CD14-positive monocyte (primary cell): ENCODE results near the gene RTN4RL1. TPM values are rescaled to one million over a fixed set of nuclear protein-coding genes. Genes with fewer than 3 reads are reported as not detected.
"Not testable (repeated sequence)": the region's sequence is repeated elsewhere in the genome, so short reads cannot be mapped to it uniquely, and the experiment has no call there.

Source experiments
- DNase-seq, 3 donors: peaks; one replicate each; pipeline ENCODE4 v3.0.0-alpha.2; 2011 to 2022
- H2AFZ ChIP-seq: 2 replicates; pipeline ENCODE4 v1.6.0; 2012; ENCODE audit warnings: mild to moderate bottlenecking, low read depth, low read length, inconsistent platforms; ENCODE audit not compliant: insufficient read depth, poor library complexity, severe bottlenecking
- H3K27ac ChIP-seq, 2 donors: 1 replicate in 1 of 2; 2 replicates in 1 of 2; pipeline ENCODE4 v1.5.1; 2012 to 2013; ENCODE audit warnings: low read length in 2 of 2, control low read depth in 1 of 2, inconsistent platforms in 1 of 2, low read depth in 1 of 2, mild to moderate bottlenecking in 1 of 2
- H3K27me3 ChIP-seq, 2 donors: one replicate each; pipeline versions ENCODE4 v1.6.0 to v1.6.1; 2011 to 2013; ENCODE audit warnings: low read length in 2 of 2; ENCODE audit not compliant: control insufficient read depth in 2 of 2, insufficient read depth in 2 of 2
- H3K36me3 ChIP-seq, 2 donors: replicated peaks in 1 of 2; 1 replicate in 1 of 2; 2 replicates in 1 of 2; pipeline versions ENCODE4 v1.5.1 to v1.6.1; 2012 to 2013; ENCODE audit warnings: low read length in 2 of 2, control low read depth in 1 of 2, inconsistent platforms in 1 of 2, mild to moderate bottlenecking in 1 of 2; ENCODE audit not compliant: insufficient read depth in 2 of 2, control insufficient read depth in 1 of 2
- H3K4me1 ChIP-seq, 2 donors: 1 replicate in 1 of 2; 2 replicates in 1 of 2; pipeline versions ENCODE4 v1.5.1 to v1.6.1; 2012 to 2013; ENCODE audit warnings: low read length in 2 of 2, control low read depth in 1 of 2, inconsistent platforms in 1 of 2, mild to moderate bottlenecking in 1 of 2, moderate library complexity in 1 of 2; ENCODE audit not compliant: insufficient read depth in 2 of 2, control insufficient read depth in 1 of 2
- H3K4me2 ChIP-seq: replicated peaks from 2 replicates; pipeline ENCODE3; 2012; ENCODE audit warnings: low read length, moderate library complexity, mild to moderate bottlenecking; ENCODE audit not compliant: poor library complexity, severe bottlenecking; ENCODE audit errors: extremely low read depth
- H3K4me3 ChIP-seq, 3 experiments: fragments of 200-600 bp in 1 of 3; sonication (generic) in 1 of 3; replicated peaks in 1 of 3; 1 replicate in 2 of 3; 2 replicates in 1 of 3; pipeline ENCODE4 v1.5.1; 2011 to 2013; ENCODE audit warnings: low read length in 3 of 3, mild to moderate bottlenecking in 3 of 3, control low read depth in 2 of 3, low read depth in 2 of 3, inconsistent platforms in 1 of 3, moderate library complexity in 1 of 3
- H3K79me2 ChIP-seq: 2 replicates; pipeline ENCODE4 v1.6.0; 2012; ENCODE audit warnings: mild to moderate bottlenecking, control low read depth, inconsistent platforms, low read length, moderate library complexity; ENCODE audit not compliant: insufficient read depth
- H3K9ac ChIP-seq: 2 replicates; pipeline ENCODE4 v1.6.0; 2017; ENCODE audit warnings: low read length, mild to moderate bottlenecking; ENCODE audit not compliant: insufficient read depth, poor library complexity, severe bottlenecking
- H3K9me3 ChIP-seq, 2 donors: replicated peaks in 1 of 2; 1 replicate in 1 of 2; 2 replicates in 1 of 2; pipeline versions ENCODE4 v1.5.1 to v1.6.1; 2012 to 2013; ENCODE audit warnings: low read length in 2 of 2, control low read depth in 1 of 2; ENCODE audit not compliant: control insufficient read depth in 1 of 2, insufficient read depth in 1 of 2
- H4K20me1 ChIP-seq: 2 replicates; pipeline ENCODE4 v1.6.0; 2012; ENCODE audit warnings: mild to moderate bottlenecking, low read length, control low read depth, moderate library complexity; ENCODE audit not compliant: insufficient read depth
- H3K27ac Mint-ChIP-seq, 7 donors: one replicate each; pipeline ENCODE4 v1.8.0; 2020; ENCODE audit warnings: mild to moderate bottlenecking in 7 of 7, mixed read lengths in 7 of 7, moderate library complexity in 6 of 7, inconsistent platforms in 2 of 7
- H3K27me3 Mint-ChIP-seq, 3 donors: one replicate each; pipeline ENCODE4 v1.8.0; 2021 to 2022; ENCODE audit warnings: low read depth in 3 of 3, mild to moderate bottlenecking in 3 of 3, mixed read lengths in 3 of 3, moderate library complexity in 3 of 3, inconsistent platforms in 1 of 3
- H3K36me3 Mint-ChIP-seq, 2 donors: one replicate each; pipeline ENCODE4 v1.8.0; 2020; ENCODE audit warnings: mixed read lengths in 2 of 2, inconsistent platforms in 1 of 2, mild to moderate bottlenecking in 1 of 2
- H3K4me1 Mint-ChIP-seq: one replicate; pipeline ENCODE4 v1.8.0; 2020; ENCODE audit warnings: mild to moderate bottlenecking, mixed read lengths
- H3K4me3 Mint-ChIP-seq, 2 donors: one replicate each; pipeline ENCODE4 v1.8.0; 2020; ENCODE audit warnings: mild to moderate bottlenecking in 2 of 2, mixed read lengths in 2 of 2, moderate library complexity in 1 of 2
- H3K9me3 Mint-ChIP-seq, 7 donors: one replicate each; pipeline ENCODE4 v1.8.0; 2020 to 2022; ENCODE audit warnings: mixed read lengths in 7 of 7, mild to moderate bottlenecking in 6 of 7, moderate library complexity in 6 of 7, inconsistent platforms in 2 of 7
- CTCF ChIP-seq: fragments of 200-600 bp; IDR thresholded peaks from one replicate; pipeline ENCODE4 v1.8.0; 2022; ENCODE audit warnings: antibody characterized with exemption, mild to moderate bottlenecking
- WGBS: methylation state at CpG from one replicate; pipeline ENCODE4 v1.1.5; 2013; ENCODE audit warnings: missing lambda C conversion rate; ENCODE audit not compliant: insufficient coverage; 5-methylcytosine and 5-hydroxymethylcytosine counted together
- intact Hi-C, 2 donors: fragments of 100-400 bp; cut with micrococcal nuclease; formaldehyde crosslinking; loops; one replicate each; pipeline versions ENCODE4 v1.15.0 to v1.15.1; 2023
- polyA plus RNA-seq, 3 donors: library from polyadenylated mRNA; depleted of rRNA in 1 of 3; unstranded in 2 of 3; stranded (reverse) in 1 of 3; fragments of 300-500 nt in 2 of 3; fragments of >200 nt in 1 of 3; fragmentation: Illumina TruSeq in 2 of 3; gene quantifications; 1 replicate in 2 of 3; 2 replicates in 1 of 3; pipeline ENCODE4 v1.2.3, GENCODE V29; 2012 to 2021

Gene RTN4RL1
- polyA plus RNA-seq, 3 donors: 0.07 to 0.29 (median 0.11) TPM

- Mint-ChIP-seq H3K27ac (no peak overlapping the region), H3K4me1 (peaks cover 10% of the 10 kb centered on the region), H3K36me3 (no peaks in the 10 kb centered on the region), H3K27me3 (peaks cover 8 to 37% (median 20%) of the 10 kb centered on the region in 3 donors), H3K9me3 (peaks cover 0 to 6% (median 3%) of the 10 kb centered on the region in 7 donors), H3K4me3 (peak overlapping the region in 1 of 2 donors; percentile 16)
- Histone ChIP-seq H2AFZ (no peak overlapping the region), H4K20me1 (no peaks in the 10 kb centered on the region), H3K4me1 (no peaks in the 10 kb centered on the region), H3K79me2 (no peaks in the 10 kb centered on the region), H3K9ac (no peak overlapping the region), H3K4me2 (no peak overlapping the region), H3K27me3 (peaks cover 0 to 8% of the 10 kb centered on the region in 2 donors), H3K36me3 (no peaks in the 10 kb centered on the region), H3K9me3 (peaks cover 0 to 6% of the 10 kb centered on the region in 2 donors), H3K27ac (no peak overlapping the region), H3K4me3 (no peak overlapping the region)
- DNase-seq: no peak
- intact Hi-C loops: no loop called here
- TF ChIP-seq CTCF: no peak
- 95% methylated on average over 14 of the region's 14 CpGs for WGBS
Observed at GRCh38 chr17:2015314-2015713, 9.8 kb downstream of the RTN4RL1 start.

- Mint-ChIP-seq H3K36me3 (no peaks in the 10 kb centered on the region), H3K27me3 (peaks cover 6 to 24% (median 16%) of the 10 kb centered on the region in 3 donors), H3K9me3 (peaks cover 0 to 6% (median 3%) of the 10 kb centered on the region in 7 donors), H3K27ac (no peak overlapping the region), H3K4me1 (peaks cover 10% of the 10 kb centered on the region), H3K4me3 (no peak overlapping the region)
- Histone ChIP-seq H3K79me2 (no peaks in the 10 kb centered on the region), H3K4me2 (no peak overlapping the region), H4K20me1 (no peaks in the 10 kb centered on the region), H3K27me3 (no peaks in the 10 kb centered on the region), H3K9ac (no peak overlapping the region), H3K4me3 (no peak overlapping the region), H3K4me1 (no peaks in the 10 kb centered on the region), H3K27ac (no peak overlapping the region), H3K9me3 (peaks cover 0 to 6% of the 10 kb centered on the region in 2 donors), H2AFZ (no peak overlapping the region), H3K36me3 (no peaks in the 10 kb centered on the region)
- intact Hi-C loops: no loop called here
- DNase-seq: no peak
- WGBS: 100% methylated on average over 1 of the region's 1 CpG
- no peak for TF ChIP-seq CTCF
Observed at GRCh38 chr17:2013994-2014317, 11.2 kb downstream of the RTN4RL1 start.

- H3K27me3 ChIP-seq, H3K36me3 Mint-ChIP-seq, H3K9me3 Mint-ChIP-seq, H2AFZ ChIP-seq, H3K36me3 ChIP-seq, H3K27ac ChIP-seq, H3K79me2 ChIP-seq, H4K20me1 ChIP-seq, intact Hi-C loops, H3K4me2 ChIP-seq, H3K4me1 ChIP-seq, H3K4me3 ChIP-seq, H3K9ac ChIP-seq, H3K27ac Mint-ChIP-seq, H3K9me3 ChIP-seq, H3K4me3 Mint-ChIP-seq, DNase-seq: not testable (repeated sequence)
- WGBS: 93% methylated on average over 3 of the region's 6 CpGs
- Mint-ChIP-seq H3K4me1 (peaks cover 14% of the 10 kb centered on the region), H3K27me3 (peaks cover 6 to 23% (median 16%) of the 10 kb centered on the region in 3 donors)
Observed at GRCh38 chr17:2013220-2013993, 11.7 kb downstream of the RTN4RL1 start.
